DOHH2 (cell line): ENCODE data around the gene SRGAP3.

ENCODE experiments used
- CTCF ChIP-seq: fragments of 200-600 bp; sonication (generic); IDR thresholded peaks from one replicate; pipeline ENCODE4 v1.5.1; 2014; ENCODE audit warnings: antibody characterized with exemption, mild to moderate bottlenecking, low read depth, low read length; ENCODE audit not compliant: poor library complexity, severe bottlenecking
- EZH2phosphoT487 ChIP-seq: fragments of 200-600 bp; sonication (generic); IDR thresholded peaks from 2 replicates; pipeline ENCODE4 v1.6.1; 2017; ENCODE audit warnings: borderline replicate concordance, mild to moderate bottlenecking, antibody characterized with exemption, low read length, moderate library complexity, mixed read lengths

GRCh38 chr3:9156604-9157003 is 92.8 kb downstream of the SRGAP3 start:
- no peak for TF ChIP-seq CTCF
- TF ChIP-seq EZH2phosphoT487 = no peak
